IMR-90 (cell line): ENCODE data around the gene IRS2. TPM values are rescaled to one million over a fixed set of nuclear protein-coding genes. Genes with fewer than 3 reads are reported as not detected.

Experiments used
- ATAC-seq: fragments of 200-7000 bp; cut with Tn5 transposase; 2 replicates; pipeline ENCODE4 v1.9.1; 2020; ENCODE audit warnings: low read depth, mild to moderate bottlenecking, moderate library complexity
- BruUV-seq: library from RNA; stranded (reverse); fragments of 400-500 nt; replicated peaks from 2 replicates; lab custom pipeline; 2021; lab: Mats Ljungman, UMichigan
- CTCF ChIA-PET: fragments of 300-600 bp; formaldehyde crosslinking; extraction: SDS; loops from one replicate; lab custom pipeline; 2021; ENCODE audit warnings: antibody characterized with exemption; lab: Yijun Ruan, JAX
- POLR2A ChIA-PET: fragments of 300-600 bp; sonication (Branson Sonifier 250); formaldehyde crosslinking; loops from one replicate; lab custom pipeline; 2022; ENCODE audit warnings: antibody characterized with exemption; ENCODE audit not compliant: unreplicated experiment; lab: Charles Lee
- DNase-seq: peaks from one replicate; pipeline ENCODE4 v3.0.0; 2013
- H2AFZ ChIP-seq: replicated peaks from 2 replicates; pipeline ENCODE3; 2013; ENCODE audit warnings: low read length, mild to moderate bottlenecking; ENCODE audit not compliant: poor library complexity
- H2AK5ac ChIP-seq: 2 replicates; pipeline ENCODE4 v1.6.1; 2013; ENCODE audit warnings: low read depth, low read length, inconsistent platforms
- H2AK9ac ChIP-seq: replicated peaks from 2 replicates; pipeline ENCODE3; 2013; ENCODE audit warnings: mild to moderate bottlenecking, low read depth, low read length, moderate library complexity; ENCODE audit not compliant: poor library complexity
- H2BK120ac ChIP-seq: 2 replicates; pipeline ENCODE4 v1.6.1; 2013; ENCODE audit warnings: low read depth, low read length, inconsistent platforms
- H2BK15ac ChIP-seq: 3 replicates; pipeline ENCODE4 v1.6.1; 2013; ENCODE audit warnings: low read depth, low read length, inconsistent platforms
- H2BK20ac ChIP-seq: 2 replicates; pipeline ENCODE4 v1.6.1; 2013; ENCODE audit warnings: low read depth, mild to moderate bottlenecking, inconsistent platforms, low read length, moderate library complexity
- H2BK5ac ChIP-seq: 2 replicates; pipeline ENCODE4 v1.6.1; 2013; ENCODE audit warnings: mild to moderate bottlenecking, low read depth, low read length, inconsistent platforms; ENCODE audit not compliant: poor library complexity, severe bottlenecking
- H3K14ac ChIP-seq: replicated peaks from 2 replicates; pipeline ENCODE4 v1.6.1; 2013; ENCODE audit warnings: low read depth, low read length, inconsistent platforms
- H3K18ac ChIP-seq: 2 replicates; pipeline ENCODE4 v1.6.1; 2013; ENCODE audit warnings: low read depth, low read length, control low read depth
- H3K23ac ChIP-seq: 2 replicates; pipeline ENCODE4 v1.6.1; 2013; ENCODE audit warnings: low read depth, low read length, inconsistent platforms
- H3K27ac ChIP-seq: 2 replicates; pipeline ENCODE4 v1.5.1; 2013; ENCODE audit warnings: mild to moderate bottlenecking, control low read depth, low read length; ENCODE audit not compliant: insufficient read depth
- H3K27me3 ChIP-seq: 2 replicates; pipeline ENCODE4 v1.6.1; 2013; ENCODE audit warnings: low read length; ENCODE audit not compliant: control insufficient read depth, insufficient read depth
- H3K36me3 ChIP-seq: 2 replicates; pipeline ENCODE4 v1.6.1; 2013; ENCODE audit warnings: low read length, mixed read lengths; ENCODE audit not compliant: control insufficient read depth, insufficient read depth
- H3K4ac ChIP-seq: 2 replicates; pipeline ENCODE4 v1.6.1; 2013; ENCODE audit warnings: low read depth, low read length, inconsistent platforms
- H3K4me1 ChIP-seq: 2 replicates; pipeline ENCODE4 v1.6.1; 2013; ENCODE audit warnings: low read length, mixed read lengths; ENCODE audit not compliant: control insufficient read depth, insufficient read depth
- H3K4me2 ChIP-seq: 2 replicates; pipeline ENCODE4 v1.6.1; 2013; ENCODE audit warnings: low read depth, mild to moderate bottlenecking, control low read depth, low read length, moderate library complexity
- H3K4me3 ChIP-seq: 2 replicates; pipeline ENCODE4 v1.5.1; 2013; ENCODE audit warnings: low read depth, mild to moderate bottlenecking, control low read depth, low read length, moderate library complexity; ENCODE audit not compliant: insufficient read depth
- H3K56ac ChIP-seq: 2 replicates; pipeline ENCODE4 v1.6.1; 2013; ENCODE audit warnings: low read length, inconsistent platforms; ENCODE audit not compliant: insufficient read depth; ENCODE audit errors: extremely low read depth
- H3K79me1 ChIP-seq, 2 experiments: 2 replicates each; pipeline ENCODE4 v1.6.1; 2013; ENCODE audit warnings: low read length in 2 of 2, inconsistent platforms in 1 of 2, low read depth in 1 of 2
- H3K9ac ChIP-seq: 2 replicates; pipeline ENCODE4 v1.6.1; 2013; ENCODE audit warnings: low read depth, low read length, control low read depth
- H3K9me1 ChIP-seq: 2 replicates; pipeline ENCODE4 v1.6.1; 2013; ENCODE audit warnings: low read length, inconsistent platforms; ENCODE audit not compliant: insufficient read depth
- H3K9me3 ChIP-seq: 2 replicates; pipeline ENCODE4 v1.6.1; 2013; ENCODE audit warnings: low read length; ENCODE audit not compliant: control insufficient read depth, insufficient read depth
- H4K20me1 ChIP-seq: 2 replicates; pipeline ENCODE4 v1.6.1; 2013; ENCODE audit warnings: low read length, inconsistent platforms; ENCODE audit not compliant: insufficient read depth
- H4K5ac ChIP-seq: 2 replicates; pipeline ENCODE4 v1.6.1; 2013; ENCODE audit warnings: mild to moderate bottlenecking, low read depth, low read length, control low read depth
- H4K8ac ChIP-seq, 2 experiments: 2 replicates each; pipeline ENCODE4 v1.6.1; 2013; ENCODE audit warnings: low read depth in 2 of 2, low read length in 2 of 2, control low read depth in 1 of 2, inconsistent platforms in 1 of 2
- H4K91ac ChIP-seq: 2 replicates; pipeline ENCODE4 v1.6.1; 2013; ENCODE audit warnings: low read depth, low read length, inconsistent platforms; ENCODE audit not compliant: insufficient read depth
- BHLHE40 ChIP-seq: fragments of 150-350 bp; IDR thresholded peaks from 2 replicates; pipeline ENCODE4 v1.6.1; 2016; ENCODE audit warnings: mild to moderate bottlenecking, low read depth, low read length
- CEBPB ChIP-seq: IDR thresholded peaks from 2 replicates; pipeline ENCODE4 v1.6.1; 2012; ENCODE audit warnings: low read depth, low read length, improper control_type of control experiment
- CHD1 ChIP-seq: IDR thresholded peaks from 2 replicates; pipeline ENCODE4 v1.6.1; 2012; ENCODE audit warnings: low read depth, low read length, improper control_type of control experiment
- FOS ChIP-seq: fragments of 150-350 bp; IDR thresholded peaks from 2 replicates; pipeline ENCODE4 v1.6.1; 2016; ENCODE audit warnings: low read depth, low read length
- MAFK ChIP-seq: IDR thresholded peaks from 2 replicates; pipeline ENCODE4 v1.6.1; 2012; ENCODE audit warnings: low read depth, low read length, improper control_type of control experiment
- MAZ ChIP-seq: IDR thresholded peaks from 2 replicates; pipeline ENCODE4 v1.6.1; 2012; ENCODE audit warnings: low read depth, mild to moderate bottlenecking, low read length, improper control_type of control experiment, moderate library complexity, borderline replicate concordance
- MXI1 ChIP-seq: IDR thresholded peaks from 2 replicates; pipeline ENCODE4 v1.6.1; 2012; ENCODE audit warnings: low read depth, mild to moderate bottlenecking, low read length, moderate library complexity, borderline replicate concordance
- NFE2L2 ChIP-seq: fragments of 150-350 bp; IDR thresholded peaks from 2 replicates; pipeline ENCODE4 v1.6.1; 2016; ENCODE audit warnings: low read depth, mild to moderate bottlenecking, low read length
- POLR2A ChIP-seq: IDR thresholded peaks from 2 replicates; pipeline ENCODE4 v1.6.1; 2012; ENCODE audit warnings: mild to moderate bottlenecking, low read depth, low read length
- RAD21 ChIP-seq: IDR thresholded peaks from 2 replicates; pipeline ENCODE4 v1.6.1; 2012; ENCODE audit warnings: low read length, improper control_type of control experiment
- RCOR1 ChIP-seq: IDR thresholded peaks from 2 replicates; pipeline ENCODE4 v1.6.1; 2012; ENCODE audit warnings: mild to moderate bottlenecking, low read length, improper control_type of control experiment; ENCODE audit not compliant: insufficient replicate concordance
- RFX5 ChIP-seq: IDR thresholded peaks from 2 replicates; pipeline ENCODE4 v1.8.0; 2012; ENCODE audit warnings: low read depth, mild to moderate bottlenecking, low read length, moderate library complexity
- SMC3 ChIP-seq: fragments of 150-350 bp; IDR thresholded peaks from 2 replicates; pipeline ENCODE4 v1.6.1; 2016; ENCODE audit warnings: low read depth, mild to moderate bottlenecking, antibody characterized with exemption, low read length, moderate library complexity
- WGBS, 2 experiments: methylation state at CpG; one replicate each; pipeline versions ENCODE4 v1.1.5 to v1.1.7; 2013; ENCODE audit warnings: missing lambda C conversion rate in 2 of 2; ENCODE audit not compliant: insufficient read length in 1 of 2; ENCODE audit errors: extremely low coverage in 2 of 2; 5-methylcytosine and 5-hydroxymethylcytosine counted together
- dilution Hi-C: fragments of 300-500 bp; cut with HindIII; formaldehyde crosslinking; loops from one replicate; pipeline ENCODE4 v1.14.3; 2018; ENCODE audit warnings: low sequenced_read_pairs; ENCODE audit not compliant: unreplicated experiment
- in situ Hi-C: fragments of 300-500 bp; cut with MboI; formaldehyde crosslinking; loops from 3 replicates; pipeline ENCODE4 v1.14.3; 2019; ENCODE audit warnings: low sequenced_read_pairs, inconsistent platforms, mixed read lengths
- intact Hi-C: fragments of 100-400 bp; cut with micrococcal nuclease; formaldehyde crosslinking; loops from 2 replicates; pipeline ENCODE4 v1.10.0; 2022
- polyA plus RNA-seq, 3 experiments: library from polyadenylated mRNA; depleted of rRNA; stranded (reverse); fragments of >200 nt; gene quantifications; 2 replicates each; pipeline ENCODE4 v1.2.3, GENCODE V29; 2012; ENCODE audit warnings: low replicate concordance in 1 of 3
- total RNA-seq: library from RNA; depleted of rRNA; stranded (reverse); fragments of >200 nt; gene quantifications from 2 replicates; pipeline ENCODE4 v1.2.3, GENCODE V29; 2012
- TF ChIP-seq, protein P1 (sequence below): fragments of 150-350 bp; IDR thresholded peaks from 2 replicates; pipeline ENCODE4 v1.6.1; 2017; ENCODE audit warnings: mild to moderate bottlenecking, antibody characterized with exemption, low read length, low read depth
- TF ChIP-seq, protein P2 (sequence below): fragments of 150-350 bp; IDR thresholded peaks from 2 replicates; pipeline ENCODE4 v1.6.1; 2016; ENCODE audit warnings: low read depth, mild to moderate bottlenecking, low read length, moderate library complexity, borderline replicate concordance
- TF ChIP-seq, protein P3 (sequence below): conservative IDR thresholded peaks from 2 replicates; pipeline ENCODE4 v1.5.1; 2012; ENCODE audit warnings: mild to moderate bottlenecking, low read depth, low read length, improper control_type of control experiment

IRS2 gene
- total and polyA plus RNA-seq, 2 of the 4 experiments (the other 2 are of a cell fraction), result 0.36 to 1.4 TPM

DNA sequence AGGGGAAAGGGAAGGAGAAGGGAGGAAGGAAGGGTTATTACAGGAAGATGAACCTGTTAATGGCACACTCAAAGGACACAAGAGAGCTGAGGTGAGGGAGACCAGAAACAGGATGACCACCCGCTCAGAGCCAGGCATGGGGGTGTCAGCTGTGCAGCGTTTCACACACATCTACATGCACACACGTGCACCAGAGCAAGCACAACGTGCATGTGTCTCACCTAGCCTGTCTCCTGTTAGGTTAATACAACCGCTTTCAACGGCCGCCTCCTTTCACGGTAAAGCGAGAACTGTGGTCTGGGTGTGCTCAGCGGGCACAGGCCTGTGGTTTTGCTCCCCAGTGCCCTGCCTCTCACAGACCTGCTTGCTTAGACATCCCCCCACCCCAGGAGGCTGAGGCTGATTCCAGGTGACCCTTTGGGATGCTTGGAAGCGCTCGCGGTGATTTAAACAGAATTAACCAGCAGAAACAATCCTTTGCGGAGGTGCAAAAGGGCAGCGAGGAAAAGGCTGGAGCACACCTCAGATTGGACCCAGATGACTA lies 27.4 kb downstream of the IRS2 start:
- Histone ChIP-seq H3K56ac (no peak overlapping the region), H3K4me3 (no peak overlapping the region), H2AK9ac (no peak overlapping the region), H4K5ac (no peak overlapping the region), H3K27ac (no peak overlapping the region), H3K23ac (no peak overlapping the region), H3K27me3 (no peaks in the 10 kb centered on the region), H3K18ac (no peak overlapping the region), H3K9me1 (peaks cover 3% of the 10 kb centered on the region; the same call in 1 of the 2 replicates), H3K4me1 (no peaks in the 10 kb centered on the region), H3K36me3 (peaks cover 5% of the 10 kb centered on the region), H2AK5ac (no peak overlapping the region), H3K14ac (no peak overlapping the region), H4K91ac (no peak overlapping the region), H4K20me1 (peaks cover 15% of the 10 kb centered on the region; the same call in 1 of the 2 replicates), H2BK5ac (no peak overlapping the region), H3K9ac (no peak overlapping the region), H4K8ac (no peak overlapping the region), H3K4ac (no peak overlapping the region), H2BK120ac (no peak overlapping the region), H2BK20ac (no peak overlapping the region), H3K4me2 (no peak overlapping the region), H3K9me3 (no peaks in the 10 kb centered on the region), H2AFZ (no peak overlapping the region), H2BK15ac (no peak overlapping the region), H3K79me1 (peaks cover 23 to 34% of the 10 kb centered on the region in 2 experiments)
- intact Hi-C loops, result no loop called here
- BruUV-seq, result no TSS peak
- TF ChIP-seq NFE2L2 (no peak), CHD1 (no peak), POLR2A (no peak), MAFK (no peak), SMC3 (no peak), RFX5 (no peak), RCOR1 (no peak), MXI1 (no peak), MAZ (no peak), BHLHE40 (no peak), CEBPB (no peak), RAD21 (no peak), FOS (no peak)
- TF ChIP-seq, protein P1, sequence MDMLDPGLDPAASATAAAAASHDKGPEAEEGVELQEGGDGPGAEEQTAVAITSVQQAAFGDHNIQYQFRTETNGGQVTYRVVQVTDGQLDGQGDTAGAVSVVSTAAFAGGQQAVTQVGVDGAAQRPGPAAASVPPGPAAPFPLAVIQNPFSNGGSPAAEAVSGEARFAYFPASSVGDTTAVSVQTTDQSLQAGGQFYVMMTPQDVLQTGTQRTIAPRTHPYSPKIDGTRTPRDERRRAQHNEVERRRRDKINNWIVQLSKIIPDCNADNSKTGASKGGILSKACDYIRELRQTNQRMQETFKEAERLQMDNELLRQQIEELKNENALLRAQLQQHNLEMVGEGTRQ, result no peak
- TF ChIP-seq, protein P2, sequence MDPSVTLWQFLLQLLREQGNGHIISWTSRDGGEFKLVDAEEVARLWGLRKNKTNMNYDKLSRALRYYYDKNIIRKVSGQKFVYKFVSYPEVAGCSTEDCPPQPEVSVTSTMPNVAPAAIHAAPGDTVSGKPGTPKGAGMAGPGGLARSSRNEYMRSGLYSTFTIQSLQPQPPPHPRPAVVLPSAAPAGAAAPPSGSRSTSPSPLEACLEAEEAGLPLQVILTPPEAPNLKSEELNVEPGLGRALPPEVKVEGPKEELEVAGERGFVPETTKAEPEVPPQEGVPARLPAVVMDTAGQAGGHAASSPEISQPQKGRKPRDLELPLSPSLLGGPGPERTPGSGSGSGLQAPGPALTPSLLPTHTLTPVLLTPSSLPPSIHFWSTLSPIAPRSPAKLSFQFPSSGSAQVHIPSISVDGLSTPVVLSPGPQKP, result no peak
- TF ChIP-seq, protein P3, sequence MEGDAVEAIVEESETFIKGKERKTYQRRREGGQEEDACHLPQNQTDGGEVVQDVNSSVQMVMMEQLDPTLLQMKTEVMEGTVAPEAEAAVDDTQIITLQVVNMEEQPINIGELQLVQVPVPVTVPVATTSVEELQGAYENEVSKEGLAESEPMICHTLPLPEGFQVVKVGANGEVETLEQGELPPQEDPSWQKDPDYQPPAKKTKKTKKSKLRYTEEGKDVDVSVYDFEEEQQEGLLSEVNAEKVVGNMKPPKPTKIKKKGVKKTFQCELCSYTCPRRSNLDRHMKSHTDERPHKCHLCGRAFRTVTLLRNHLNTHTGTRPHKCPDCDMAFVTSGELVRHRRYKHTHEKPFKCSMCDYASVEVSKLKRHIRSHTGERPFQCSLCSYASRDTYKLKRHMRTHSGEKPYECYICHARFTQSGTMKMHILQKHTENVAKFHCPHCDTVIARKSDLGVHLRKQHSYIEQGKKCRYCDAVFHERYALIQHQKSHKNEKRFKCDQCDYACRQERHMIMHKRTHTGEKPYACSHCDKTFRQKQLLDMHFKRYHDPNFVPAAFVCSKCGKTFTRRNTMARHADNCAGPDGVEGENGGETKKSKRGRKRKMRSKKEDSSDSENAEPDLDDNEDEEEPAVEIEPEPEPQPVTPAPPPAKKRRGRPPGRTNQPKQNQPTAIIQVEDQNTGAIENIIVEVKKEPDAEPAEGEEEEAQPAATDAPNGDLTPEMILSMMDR, result no peak
- in situ Hi-C loops, result no loop called here
- POLR2A ChIA-PET, result no interaction called here
- 80% methylated on average over 2 of the region's 15 CpGs; no CpG with 5 or more reads in 1 of the 2 experiments for WGBS, 2 experiments
- no peak for ATAC-seq
- no peak for DNase-seq
- CTCF ChIA-PET, result no interaction called here
- dilution Hi-C loops, result no loop called here
